Neural cell (in vitro differentiated cells): ENCODE measurements around the gene TRIM2. TPM values are rescaled to one million over a fixed set of nuclear protein-coding genes. Genes with fewer than 3 reads are reported as not detected.

ENCODE experiments used
- H2AFZ ChIP-seq: fragments of 200-600, 300-800 bp; sonication (generic), shearing (Covaris generic); 2 replicates; pipeline ENCODE4 v1.6.0; 2014; ENCODE audit warnings: low read depth, mild to moderate bottlenecking, antibody characterized with exemption, low read length, moderate library complexity
- H3F3A ChIP-seq: fragments of 200-600 bp; shearing (Covaris generic); 2 replicates; pipeline ENCODE4 v1.6.1; 2016; ENCODE audit warnings: mild to moderate bottlenecking, moderate library complexity, mixed read lengths, antibody characterized with exemption, low read length; ENCODE audit not compliant: insufficient read depth, poor library complexity, severe bottlenecking
- H3K27ac ChIP-seq: fragments of 200-600, 300-800 bp; sonication (generic), shearing (Covaris generic); 2 replicates; pipeline ENCODE4 v1.5.1; 2014; ENCODE audit warnings: mild to moderate bottlenecking, low read length, moderate library complexity
- H3K27me3 ChIP-seq: fragments of 300-800, 200-600 bp; sonication (generic), shearing (Covaris generic); 2 replicates; pipeline ENCODE4 v1.6.0; 2014; ENCODE audit warnings: mild to moderate bottlenecking, low read depth, low read length, moderate library complexity; ENCODE audit not compliant: insufficient read depth
- H3K36me3 ChIP-seq: fragments of 300-800, 200-600 bp; sonication (generic), shearing (Covaris generic); 2 replicates; pipeline ENCODE4 v1.5.1; 2014; ENCODE audit warnings: mild to moderate bottlenecking, antibody characterized with exemption, low read length, moderate library complexity; ENCODE audit not compliant: insufficient read depth
- H3K4me2 ChIP-seq: fragments of 300-800, 200-600 bp; sonication (generic), shearing (Covaris generic); 2 replicates; pipeline ENCODE4 v1.6.0; 2014; ENCODE audit warnings: mild to moderate bottlenecking, low read length
- H3K4me3 ChIP-seq: fragments of 300-800, 200-600 bp; sonication (generic), shearing (Covaris generic); 2 replicates; pipeline ENCODE4 v1.5.1; 2014; ENCODE audit warnings: mild to moderate bottlenecking, low read length, moderate library complexity
- H3K79me2 ChIP-seq: fragments of 200-600 bp; shearing (Covaris generic); replicated peaks from 2 replicates; pipeline ENCODE4 v1.6.0; 2014; ENCODE audit warnings: mild to moderate bottlenecking, low read length, moderate library complexity; ENCODE audit not compliant: insufficient read depth
- H3K9ac ChIP-seq: fragments of 300-800, 200-600 bp; sonication (generic), shearing (Covaris generic); 2 replicates; pipeline ENCODE4 v1.6.1; 2016; ENCODE audit warnings: mild to moderate bottlenecking, low read length, mixed read lengths
- H3K9me2 ChIP-seq: fragments of 200-600 bp; shearing (Covaris generic); 2 replicates; pipeline ENCODE4 v1.6.1; 2016; ENCODE audit warnings: mild to moderate bottlenecking, low read length, mixed read lengths; ENCODE audit not compliant: insufficient read depth
- H3K9me3 ChIP-seq: fragments of 200-600, 300-800 bp; sonication (generic), shearing (Covaris generic); 2 replicates; pipeline ENCODE4 v1.6.1; 2016; ENCODE audit warnings: mild to moderate bottlenecking, mixed run types, low read length, moderate library complexity, mixed read lengths
- H4K20me1 ChIP-seq: fragments of 200-600 bp; shearing (Covaris generic); 2 replicates; pipeline ENCODE4 v1.6.1; 2016; ENCODE audit warnings: mild to moderate bottlenecking, mixed run types; ENCODE audit not compliant: insufficient read depth
- CTCF ChIP-seq: fragments of 450-650 bp; IDR thresholded peaks from 2 replicates; pipeline ENCODE4 v1.5.1; 2014; ENCODE audit warnings: antibody characterized with exemption, mild to moderate bottlenecking, moderate library complexity; ENCODE audit not compliant: poor library complexity, severe bottlenecking
- EP300 ChIP-seq: fragments of 450-650 bp; conservative IDR thresholded peaks from 2 replicates; pipeline ENCODE4 v1.6.1; 2014; ENCODE audit warnings: antibody characterized with exemption, mild to moderate bottlenecking, moderate library complexity; ENCODE audit not compliant: poor library complexity, severe bottlenecking
- EZH2 ChIP-seq: fragments of 200-600, 300-800 bp; shearing (Covaris generic), sonication (generic); IDR thresholded peaks from 2 replicates; pipeline ENCODE4 v1.6.1; 2014; ENCODE audit warnings: antibody characterized with exemption, low read length, borderline replicate concordance, mild to moderate bottlenecking; ENCODE audit not compliant: insufficient read depth, poor library complexity, severe bottlenecking
- MXI1 ChIP-seq: fragments of 450-650 bp; conservative IDR thresholded peaks from 2 replicates; pipeline ENCODE4 v1.6.1; 2014; ENCODE audit warnings: antibody characterized with exemption, mild to moderate bottlenecking; ENCODE audit not compliant: poor library complexity, severe bottlenecking
- POLR2AphosphoS5 ChIP-seq: IDR thresholded peaks from 2 replicates; pipeline ENCODE4 v1.6.1; 2012
- RAD21 ChIP-seq: fragments of 450-650 bp; conservative IDR thresholded peaks from 2 replicates; pipeline ENCODE4 v1.6.1; 2014; ENCODE audit warnings: antibody characterized with exemption, mild to moderate bottlenecking, moderate library complexity
- REST ChIP-seq: IDR thresholded peaks from 2 replicates; pipeline ENCODE4 v1.6.1; 2012; ENCODE audit warnings: borderline replicate concordance
- SMC3 ChIP-seq: fragments of 450-650 bp; conservative IDR thresholded peaks from 2 replicates; pipeline ENCODE4 v1.6.1; 2014; ENCODE audit warnings: antibody characterized with exemption, mild to moderate bottlenecking, moderate library complexity; ENCODE audit not compliant: poor library complexity
- TAF1 ChIP-seq: IDR thresholded peaks from 2 replicates; pipeline ENCODE4 v1.6.1; 2012; ENCODE audit warnings: low read depth
- polyA plus RNA-seq: library from polyadenylated mRNA; depleted of rRNA; stranded (reverse); fragments of >200 nt; gene quantifications from 2 replicates; pipeline ENCODE4 v1.2.3, GENCODE V29; 2014

The TRIM2 gene
- polyA plus RNA-seq, 1 donor from 2014 or later: 261 TPM

GRCh38 chr4:153227469-153228075 is 23.3 kb downstream of the TRIM2 start:
- no peaks in the 10 kb centered on the region for H3K27me3 ChIP-seq
- H3K4me2 ChIP-seq: no peak overlapping the region
- no peaks in the 10 kb centered on the region for H4K20me1 ChIP-seq
- H3K27ac ChIP-seq: no peak overlapping the region
- H3K9me3 ChIP-seq: no peaks in the 10 kb centered on the region
- TF ChIP-seq CTCF: no peak
- H3K9ac ChIP-seq: no peak overlapping the region
- H3K4me3 ChIP-seq: peak overlapping the region; percentile 6
- no peaks in the 10 kb centered on the region for H3K36me3 ChIP-seq
- H3K9me2 ChIP-seq: no peaks in the 10 kb centered on the region
- no peaks in the 10 kb centered on the region for H3F3A ChIP-seq
- H3K79me2 ChIP-seq: peaks cover 95% of the 10 kb centered on the region
- H2AFZ ChIP-seq: no peak overlapping the region

- Histone ChIP-seq H3K27me3 (no peaks in the 10 kb centered on the region), H3K9me2 (no peaks in the 10 kb centered on the region), H3K9me3 (no peaks in the 10 kb centered on the region), H2AFZ (no peak overlapping the region), H3K36me3 (no peaks in the 10 kb centered on the region), H3F3A (no peaks in the 10 kb centered on the region), H3K79me2 (peaks cover 94% of the 10 kb centered on the region), H3K4me3 (no peak overlapping the region), H3K4me2 (no peak overlapping the region), H4K20me1 (no peaks in the 10 kb centered on the region), H3K9ac (no peak overlapping the region), H3K27ac (no peak overlapping the region)
- no peak for TF ChIP-seq MXI1
- no peak for TF ChIP-seq SMC3
- no peak for TF ChIP-seq POLR2AphosphoS5
- TF ChIP-seq TAF1: no peak
- TF ChIP-seq REST: no peak
- TF ChIP-seq CTCF: no peak
- no peak for TF ChIP-seq EZH2
- TF ChIP-seq EP300: no peak
- TF ChIP-seq RAD21: no peak
Measured at GRCh38 chr4:153228512-153229140, 24.4 kb downstream of the TRIM2 start.
